Osteocyte (in vitro differentiated cells): ENCODE data around the gene ATP6V1G2. TPM values are rescaled to one million over a fixed set of nuclear protein-coding genes. Genes with fewer than 3 reads are reported as not detected.

Source experiments
- DNase-seq: peaks from one replicate; pipeline ENCODE4 v3.0.0; 2021; ENCODE audit warnings: mixed read lengths; ENCODE audit not compliant: unreplicated experiment; ENCODE audit errors: extremely low spot score
- H3K27ac Mint-ChIP-seq: one replicate; pipeline ENCODE4 v1.8.0; 2021; ENCODE audit warnings: mild to moderate bottlenecking, mixed read lengths; ENCODE audit not compliant: unreplicated experiment
- H3K27me3 Mint-ChIP-seq: one replicate; pipeline ENCODE4 v1.8.0; 2021; ENCODE audit warnings: mixed read lengths; ENCODE audit not compliant: unreplicated experiment
- H3K36me3 Mint-ChIP-seq: one replicate; pipeline ENCODE4 v1.8.0; 2021; ENCODE audit warnings: mixed read lengths; ENCODE audit not compliant: unreplicated experiment
- H3K4me1 Mint-ChIP-seq: one replicate; pipeline ENCODE4 v1.8.0; 2021; ENCODE audit warnings: mixed read lengths; ENCODE audit not compliant: unreplicated experiment
- H3K4me3 Mint-ChIP-seq: one replicate; pipeline ENCODE4 v1.8.0; 2021; ENCODE audit warnings: mild to moderate bottlenecking, moderate library complexity, mixed read lengths; ENCODE audit not compliant: unreplicated experiment
- H3K9me3 Mint-ChIP-seq: one replicate; pipeline ENCODE4 v1.8.0; 2021; ENCODE audit warnings: mixed read lengths; ENCODE audit not compliant: unreplicated experiment
- CTCF ChIP-seq: fragments of 200-600 bp; sonication (generic); IDR thresholded peaks from 2 replicates; pipeline ENCODE4 v1.5.0; 2021; ENCODE audit warnings: antibody characterized with exemption, mild to moderate bottlenecking, moderate library complexity
- total RNA-seq: library from RNA; stranded (reverse); gene quantifications from 2 replicates; pipeline ENCODE4 v1.2.1, GENCODE V29; 2021

ATP6V1G2 gene
- total RNA-seq, 1 donor from 2014 or later, result 9.0 TPM

DNA sequence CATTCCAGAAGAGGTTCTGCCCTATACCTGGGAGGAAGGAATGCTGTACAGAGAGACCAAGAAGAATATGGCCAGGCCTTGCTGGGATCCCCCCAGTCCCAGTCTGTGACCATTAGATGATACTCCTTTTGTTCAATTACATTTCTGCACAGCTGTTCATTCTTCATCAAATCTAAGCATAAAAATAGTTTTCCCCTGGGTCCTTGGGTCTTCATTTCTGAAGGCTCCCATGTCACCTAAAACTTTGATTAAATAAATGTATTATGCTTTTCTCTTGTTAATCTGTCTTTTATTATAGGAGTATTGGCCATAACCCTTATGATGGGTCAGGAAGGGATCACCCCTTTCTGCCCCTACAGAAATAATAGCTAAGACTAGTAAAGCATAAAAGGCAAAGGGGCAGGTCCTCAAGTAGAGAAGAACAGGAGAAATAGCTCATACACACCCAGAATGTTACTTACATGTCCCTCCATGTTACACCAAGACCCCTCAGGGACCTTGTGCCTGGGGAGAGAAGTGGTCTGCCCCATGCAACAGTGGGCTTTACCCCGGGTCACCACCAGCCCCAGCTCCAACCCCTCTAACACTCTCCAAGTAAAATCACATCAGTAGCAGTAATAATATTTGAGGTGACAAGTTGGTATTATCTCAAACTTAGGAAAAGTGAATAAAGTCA, 23.6 kb upstream of the ATP6V1G2 start:
- no peaks in the 10 kb centered on the region for H3K36me3 Mint-ChIP-seq
- TF ChIP-seq CTCF, result no peak
- no peak overlapping the region for H3K4me3 Mint-ChIP-seq
- no peaks in the 10 kb centered on the region for H3K9me3 Mint-ChIP-seq
- DNase-seq, result no peak
- no peak overlapping the region for H3K27ac Mint-ChIP-seq
- no peaks in the 10 kb centered on the region for H3K4me1 Mint-ChIP-seq
- H3K27me3 Mint-ChIP-seq, result peaks cover 6% of the 10 kb centered on the region

DNA sequence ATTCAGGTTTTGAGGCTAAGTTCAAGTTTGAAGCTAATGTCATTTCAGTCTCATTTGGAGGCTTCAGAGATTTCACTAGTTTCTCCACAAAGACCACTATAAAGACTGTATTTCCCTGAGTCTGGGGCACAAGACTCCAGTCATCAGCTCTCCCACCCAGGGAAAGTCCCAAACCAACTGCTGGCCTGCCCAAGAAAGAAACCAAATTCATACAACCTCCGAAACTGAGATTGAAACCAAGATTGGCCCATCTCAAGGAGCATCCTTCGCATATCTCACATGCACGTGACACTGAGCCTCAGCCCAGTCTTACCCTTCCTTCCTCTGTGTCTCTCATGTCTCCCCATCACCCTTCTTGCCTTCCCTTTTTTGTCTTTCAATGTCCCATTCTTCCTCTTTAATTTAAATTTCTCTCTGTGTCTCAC, 22.1 kb upstream of the ATP6V1G2 start:
- no peak for DNase-seq
- Mint-ChIP-seq H3K4me1 (no peaks in the 10 kb centered on the region), H3K4me3 (no peak overlapping the region), H3K36me3 (no peaks in the 10 kb centered on the region), H3K27me3 (peaks cover 6% of the 10 kb centered on the region), H3K9me3 (no peaks in the 10 kb centered on the region), H3K27ac (no peak overlapping the region)
- no peak for TF ChIP-seq CTCF

DNA sequence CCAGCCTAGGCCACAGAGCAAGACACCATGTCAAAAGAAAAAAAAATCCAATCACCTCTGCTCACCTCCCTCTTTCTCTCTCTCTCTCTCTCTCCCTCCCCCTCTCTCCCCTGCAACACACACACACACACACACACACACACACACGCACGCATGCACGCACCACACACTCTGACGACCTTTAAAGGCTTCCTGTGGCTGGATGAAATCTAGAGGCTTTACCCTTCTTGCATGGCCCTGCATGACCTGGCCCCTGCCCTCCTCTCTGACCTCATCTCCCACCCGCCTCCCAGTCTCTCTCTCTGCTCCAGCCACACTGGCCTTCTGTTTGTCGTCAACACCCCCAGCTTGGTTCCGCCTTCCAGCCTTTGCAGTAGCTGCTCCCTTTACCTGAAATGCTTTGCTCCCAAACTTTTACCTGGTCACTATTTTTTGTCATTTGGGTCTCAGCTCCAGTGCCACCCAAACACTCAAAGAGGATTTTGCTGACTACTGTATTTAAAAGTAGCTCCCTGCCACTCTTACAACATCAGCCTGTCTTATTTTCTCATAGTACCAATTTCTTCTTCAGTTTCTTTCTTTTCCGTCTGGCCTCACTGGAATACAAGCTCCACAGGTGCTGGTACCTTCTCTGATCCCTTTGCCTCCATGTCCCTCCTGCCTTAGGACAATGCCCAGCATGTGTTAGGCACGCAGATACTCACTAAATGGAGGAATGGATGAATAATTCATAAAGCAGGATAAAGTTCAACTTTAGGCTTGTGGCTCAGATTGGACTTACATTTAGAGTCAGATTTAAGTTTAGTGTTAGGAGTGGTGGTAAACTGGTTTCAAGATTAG, 21.3 kb upstream of the ATP6V1G2 start:
- TF ChIP-seq CTCF, result no peak
- peaks cover 6% of the 10 kb centered on the region for H3K27me3 Mint-ChIP-seq
- H3K36me3 Mint-ChIP-seq, result no peaks in the 10 kb centered on the region
- peaks cover 2% of the 10 kb centered on the region for H3K4me1 Mint-ChIP-seq
- DNase-seq, result no peak
- no peaks in the 10 kb centered on the region for H3K9me3 Mint-ChIP-seq
- H3K27ac Mint-ChIP-seq, result no peak overlapping the region
- H3K4me3 Mint-ChIP-seq, result no peak overlapping the region

DNA sequence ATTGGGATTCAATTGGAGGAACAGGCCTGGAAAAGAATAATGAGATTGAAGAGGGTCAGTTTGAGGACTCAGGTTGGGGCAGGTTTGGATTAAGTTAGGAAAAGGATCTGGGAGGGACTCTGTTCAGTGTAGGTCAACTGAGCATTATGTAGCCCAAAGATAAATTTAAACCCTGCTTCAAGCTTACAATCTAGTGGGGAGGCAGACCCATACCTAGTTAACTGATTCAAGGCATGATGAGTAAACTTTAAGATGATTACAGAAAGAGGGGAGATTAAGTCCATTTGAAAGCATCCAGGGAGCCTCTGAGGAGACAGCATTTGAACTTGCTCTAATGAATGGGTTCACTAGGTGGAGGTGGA, 14.3 kb upstream of the ATP6V1G2 start:
- Mint-ChIP-seq H3K9me3 (no peaks in the 10 kb centered on the region), H3K4me1 (peaks cover 25% of the 10 kb centered on the region), H3K27me3 (no peaks in the 10 kb centered on the region), H3K36me3 (peaks cover 30% of the 10 kb centered on the region), H3K27ac (peak overlapping the region; percentile 48), H3K4me3 (no peak overlapping the region)
- DNase-seq, result no peak
- no peak for TF ChIP-seq CTCF

GRCh38 chr6:31559958-31560696, 13.7 kb upstream of the ATP6V1G2 start:
- H3K27ac Mint-ChIP-seq, result peak overlapping the region; percentile 72
- no peak for TF ChIP-seq CTCF
- peaks cover 30% of the 10 kb centered on the region for H3K36me3 Mint-ChIP-seq
- DNase-seq, result no peak
- peaks cover 25% of the 10 kb centered on the region for H3K4me1 Mint-ChIP-seq
- H3K27me3 Mint-ChIP-seq, result no peaks in the 10 kb centered on the region
- H3K4me3 Mint-ChIP-seq, result no peak overlapping the region
- H3K9me3 Mint-ChIP-seq, result no peaks in the 10 kb centered on the region
